SK-N-SH (cell line): ENCODE results near the gene ZMYND19.

Source experiments
- EP300 ChIP-seq, 2 experiments: IDR thresholded peaks; 2 replicates each; pipeline versions ENCODE4 v1.4.0 to v1.6.1; 2012; ENCODE audit warnings: borderline replicate concordance in 1 of 2, low read depth in 1 of 2, low read length in 1 of 2
- GABPA ChIP-seq: IDR thresholded peaks from 2 replicates; pipeline ENCODE4 v1.4.0; 2012; ENCODE audit warnings: low read depth, mild to moderate bottlenecking
- IRF3 ChIP-seq: fragments of 150-350 bp; IDR thresholded peaks from 2 replicates; pipeline ENCODE4 v1.6.1; 2016; ENCODE audit warnings: mild to moderate bottlenecking, low read depth, low read length
- POLR2AphosphoS5 ChIP-seq: IDR thresholded peaks from 2 replicates; pipeline ENCODE4 v1.6.1; 2012; ENCODE audit warnings: low read depth, low read length
- RCOR1 ChIP-seq: fragments of 150-350 bp; IDR thresholded peaks from 2 replicates; pipeline ENCODE4 v1.6.1; 2017; ENCODE audit warnings: antibody characterized with exemption, low read length
- REST ChIP-seq: IDR thresholded peaks from 2 replicates; pipeline ENCODE4 v1.6.1; 2012; ENCODE audit warnings: mild to moderate bottlenecking, low read depth, low read length, moderate library complexity
- RFX5 ChIP-seq: IDR thresholded peaks from 2 replicates; pipeline ENCODE4 v1.6.1; 2012; ENCODE audit warnings: mild to moderate bottlenecking, improper control_type of control experiment, low read length
- YY1 ChIP-seq: IDR thresholded peaks from 2 replicates; pipeline ENCODE4 v1.4.0; 2012; ENCODE audit warnings: low read depth, mild to moderate bottlenecking
- TF ChIP-seq, protein P1 (sequence below): IDR thresholded peaks from 2 replicates; pipeline ENCODE4; 2012
- TF ChIP-seq, protein P2 (sequence below): fragments of 200-600 bp; sonication (generic); IDR thresholded peaks from 2 replicates; pipeline ENCODE4 v1.6.1; 2017; ENCODE audit warnings: antibody characterized with exemption, mild to moderate bottlenecking, moderate library complexity

GRCh38 chr9:137592767-137593166 is 2.5 kb upstream of the ZMYND19 start:
- TF ChIP-seq REST (no peak), RCOR1 (no peak), RFX5 (no peak), YY1 (no peak), POLR2AphosphoS5 (no peak), IRF3 (no peak), GABPA (no peak), EP300 (IDR thresholded peaks at IDR 0.05; ENCODE audit: borderline replicate concordance in 1 of 2, low read depth in 1 of 2, low read length in 1 of 2) (no peak)
- TF ChIP-seq, protein P1, sequence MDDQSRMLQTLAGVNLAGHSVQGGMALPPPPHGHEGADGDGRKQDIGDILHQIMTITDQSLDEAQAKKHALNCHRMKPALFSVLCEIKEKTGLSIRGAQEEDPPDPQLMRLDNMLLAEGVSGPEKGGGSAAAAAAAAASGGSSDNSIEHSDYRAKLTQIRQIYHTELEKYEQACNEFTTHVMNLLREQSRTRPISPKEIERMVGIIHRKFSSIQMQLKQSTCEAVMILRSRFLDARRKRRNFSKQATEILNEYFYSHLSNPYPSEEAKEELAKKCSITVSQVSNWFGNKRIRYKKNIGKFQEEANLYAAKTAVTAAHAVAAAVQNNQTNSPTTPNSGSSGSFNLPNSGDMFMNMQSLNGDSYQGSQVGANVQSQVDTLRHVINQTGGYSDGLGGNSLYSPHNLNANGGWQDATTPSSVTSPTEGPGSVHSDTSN, result no peak
- TF ChIP-seq, protein P2, sequence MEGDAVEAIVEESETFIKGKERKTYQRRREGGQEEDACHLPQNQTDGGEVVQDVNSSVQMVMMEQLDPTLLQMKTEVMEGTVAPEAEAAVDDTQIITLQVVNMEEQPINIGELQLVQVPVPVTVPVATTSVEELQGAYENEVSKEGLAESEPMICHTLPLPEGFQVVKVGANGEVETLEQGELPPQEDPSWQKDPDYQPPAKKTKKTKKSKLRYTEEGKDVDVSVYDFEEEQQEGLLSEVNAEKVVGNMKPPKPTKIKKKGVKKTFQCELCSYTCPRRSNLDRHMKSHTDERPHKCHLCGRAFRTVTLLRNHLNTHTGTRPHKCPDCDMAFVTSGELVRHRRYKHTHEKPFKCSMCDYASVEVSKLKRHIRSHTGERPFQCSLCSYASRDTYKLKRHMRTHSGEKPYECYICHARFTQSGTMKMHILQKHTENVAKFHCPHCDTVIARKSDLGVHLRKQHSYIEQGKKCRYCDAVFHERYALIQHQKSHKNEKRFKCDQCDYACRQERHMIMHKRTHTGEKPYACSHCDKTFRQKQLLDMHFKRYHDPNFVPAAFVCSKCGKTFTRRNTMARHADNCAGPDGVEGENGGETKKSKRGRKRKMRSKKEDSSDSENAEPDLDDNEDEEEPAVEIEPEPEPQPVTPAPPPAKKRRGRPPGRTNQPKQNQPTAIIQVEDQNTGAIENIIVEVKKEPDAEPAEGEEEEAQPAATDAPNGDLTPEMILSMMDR, result no peak
